HG03025 (cell line): ENCODE results near the gene MAN1C1.
"Not testable (repeated sequence)": the region's sequence is repeated elsewhere in the genome, so short reads cannot be mapped to it uniquely, and the experiment has no call there.

ENCODE experiments used
- ATAC-seq: cut with Tn5 transposase; IDR thresholded peaks from one replicate; pipeline ENCODE4 v1.9.1; 2021; ENCODE audit warnings: mild to moderate bottlenecking, moderate library complexity; ENCODE audit not compliant: unreplicated experiment, low FRiP score

The MAN1C1 gene

GRCh38 chr1:25729045-25729444 is 112.5 kb downstream of the MAN1C1 start:
- no peak for ATAC-seq

DNA sequence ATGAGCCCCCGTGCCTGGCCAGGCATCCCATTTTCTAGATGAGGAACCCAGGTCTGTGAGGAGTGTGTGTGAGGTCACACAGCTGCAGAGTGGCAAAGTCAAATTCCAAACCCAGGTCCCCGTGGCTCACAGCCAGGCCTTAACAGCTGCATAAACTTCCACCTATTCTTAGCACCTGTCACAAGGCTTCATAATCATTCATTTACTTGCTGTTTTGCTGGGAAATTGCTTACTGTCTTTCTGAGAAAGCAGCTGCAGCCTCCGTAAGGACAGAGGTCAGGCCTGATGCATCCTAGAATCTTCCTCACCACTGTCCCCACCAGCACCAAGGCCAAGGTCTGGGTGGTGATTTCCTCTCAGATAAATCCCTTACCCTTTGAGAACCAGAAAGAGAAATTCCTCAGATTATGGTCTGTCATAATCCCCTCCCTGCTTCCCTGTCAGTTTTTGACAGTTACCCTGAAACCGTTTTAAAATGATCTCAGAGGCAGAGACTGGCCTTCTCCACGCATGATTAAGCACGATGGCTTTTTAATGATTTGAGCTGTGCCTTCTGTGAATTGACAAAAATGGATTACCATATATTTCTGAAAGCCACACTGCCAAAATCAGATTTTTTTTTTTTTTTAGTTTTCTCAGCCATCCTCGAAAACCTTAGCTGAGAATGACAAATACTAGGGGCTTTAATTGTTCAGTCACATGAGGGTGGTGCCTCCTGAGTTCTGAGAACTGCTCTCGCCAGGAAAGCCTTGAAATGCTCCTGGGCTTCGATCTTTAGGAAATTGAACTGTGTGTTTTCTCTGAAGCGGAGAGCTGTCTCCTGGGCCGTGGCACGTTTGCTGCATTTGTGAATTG is 113.4 kb downstream of the MAN1C1 start:
- no peak for ATAC-seq

GRCh38 chr1:25731148-25731547 is 114.6 kb downstream of the MAN1C1 start:
- ATAC-seq, result no peak

GRCh38 chr1:25731626-25732370 is 115.2 kb downstream of the MAN1C1 start:
- ATAC-seq, result no peak

DNA sequence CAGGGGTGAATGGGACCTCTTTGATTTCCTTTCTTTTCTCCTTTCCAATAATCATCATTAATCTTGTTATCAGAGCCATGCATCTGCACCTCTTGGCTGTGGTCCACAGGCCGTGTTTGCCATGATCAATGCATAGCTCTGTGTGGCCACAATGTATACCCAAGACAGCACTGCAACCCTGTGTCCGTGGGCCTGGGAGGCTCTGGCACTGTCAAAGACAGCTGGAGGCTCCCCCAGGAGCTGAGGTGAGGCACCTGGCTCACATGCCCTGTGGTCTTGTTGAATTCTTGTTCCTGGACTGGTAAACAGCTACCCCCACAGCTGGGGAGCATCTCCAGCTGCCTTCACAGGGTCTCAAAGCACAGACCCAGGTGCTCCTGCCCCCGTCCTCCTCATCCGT is 116.2 kb downstream of the MAN1C1 start:
- no peak for ATAC-seq

DNA sequence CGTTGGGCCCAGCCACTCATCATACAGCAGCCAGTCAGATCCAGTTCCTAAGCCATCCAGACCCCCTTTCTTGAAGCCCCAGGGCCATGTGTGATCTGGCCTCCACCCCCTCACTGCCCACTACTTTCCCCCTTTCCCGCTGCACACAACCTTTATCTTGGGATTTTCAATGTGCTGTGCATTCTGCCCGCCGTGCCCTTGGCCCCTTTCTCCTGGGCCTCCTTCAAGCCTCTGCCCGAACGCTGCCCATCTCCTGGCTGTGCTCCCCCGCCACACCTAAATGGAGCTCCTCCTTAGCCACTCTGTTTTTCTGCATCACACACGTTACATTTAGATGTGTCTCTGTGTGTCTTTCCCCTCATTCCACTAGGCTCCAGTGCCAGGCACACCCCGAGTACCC is 116.7 kb downstream of the MAN1C1 start:
- ATAC-seq, result no peak

- not testable (repeated sequence) for ATAC-seq
These were observed 118.4 kb downstream of the MAN1C1 start for GRCh38 chr1:25734991-25735390.

DNA sequence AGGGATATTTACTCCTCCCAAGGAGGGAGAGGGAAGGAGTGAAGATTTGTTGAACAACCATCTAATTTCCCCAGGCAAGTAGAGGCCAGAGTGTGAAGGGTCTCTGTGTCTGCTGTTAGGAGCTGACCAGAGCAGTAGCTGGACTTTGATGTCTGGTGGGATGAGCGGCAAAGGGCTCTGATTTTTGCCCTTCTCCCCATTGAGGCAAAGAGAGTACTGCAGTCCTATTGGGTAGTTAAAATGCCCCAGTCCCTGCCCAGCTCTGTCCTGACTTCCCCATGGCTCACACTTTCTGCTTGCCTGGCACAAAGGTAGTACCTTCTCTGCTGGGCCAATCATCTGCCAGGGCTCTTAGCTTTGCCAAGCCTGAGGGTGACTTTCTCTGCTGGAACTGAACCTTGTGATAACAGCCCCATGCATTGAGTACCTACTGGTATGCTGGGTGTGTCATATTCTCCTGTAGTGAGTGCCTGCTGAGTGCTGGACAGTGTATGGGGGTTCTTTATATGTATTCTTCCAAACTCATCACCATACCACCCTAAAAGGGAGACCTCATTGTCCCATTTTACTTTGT is 119.5 kb downstream of the MAN1C1 start:
- no peak for ATAC-seq

DNA sequence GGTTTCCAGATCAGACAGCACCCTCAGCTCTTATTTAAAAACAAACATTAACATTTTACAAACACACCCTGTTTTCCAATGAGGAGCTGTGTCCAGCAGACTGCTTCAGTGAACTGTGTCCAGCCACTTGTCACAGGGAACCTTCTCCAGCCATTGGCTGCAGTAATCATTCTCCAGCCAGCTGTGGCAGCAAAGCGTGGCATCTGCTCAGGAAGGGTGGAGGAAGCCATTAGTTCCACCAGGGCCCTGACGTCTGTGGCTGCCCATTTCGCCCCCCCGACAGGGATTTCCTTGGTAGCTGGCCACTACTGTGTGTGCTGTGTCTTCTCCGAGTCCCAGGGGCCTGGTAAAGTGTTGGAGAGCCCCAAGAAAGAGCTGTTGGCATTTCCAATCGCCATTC is 120.5 kb downstream of the MAN1C1 start:
- ATAC-seq, result no peak

DNA sequence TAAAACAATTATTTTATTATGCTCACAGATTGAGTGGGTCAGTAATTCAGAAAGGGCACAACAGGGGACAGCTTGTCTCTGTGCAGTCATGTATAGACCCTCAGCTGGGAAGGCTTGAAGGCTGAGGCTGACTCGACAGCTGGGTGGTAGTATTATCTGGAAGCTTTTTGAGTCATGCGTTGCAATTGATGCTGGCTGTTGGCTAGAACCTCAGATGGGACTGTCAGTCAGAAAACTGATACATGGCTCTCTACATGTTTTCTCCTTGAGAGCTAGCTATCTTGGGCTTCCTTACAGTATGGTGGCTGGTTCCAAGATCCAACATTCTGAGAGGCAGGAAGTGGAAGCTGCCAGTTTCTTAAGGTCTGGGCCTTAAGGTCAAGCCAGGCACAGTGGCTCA is 121.9 kb downstream of the MAN1C1 start:
- no peak for ATAC-seq

- ATAC-seq, result no peak
These were observed 122.8 kb downstream of the MAN1C1 start for GRCh38 chr1:25739341-25739740.

- ATAC-seq, result no peak
These were observed 123.5 kb downstream of the MAN1C1 start for GRCh38 chr1:25740071-25740470.

DNA sequence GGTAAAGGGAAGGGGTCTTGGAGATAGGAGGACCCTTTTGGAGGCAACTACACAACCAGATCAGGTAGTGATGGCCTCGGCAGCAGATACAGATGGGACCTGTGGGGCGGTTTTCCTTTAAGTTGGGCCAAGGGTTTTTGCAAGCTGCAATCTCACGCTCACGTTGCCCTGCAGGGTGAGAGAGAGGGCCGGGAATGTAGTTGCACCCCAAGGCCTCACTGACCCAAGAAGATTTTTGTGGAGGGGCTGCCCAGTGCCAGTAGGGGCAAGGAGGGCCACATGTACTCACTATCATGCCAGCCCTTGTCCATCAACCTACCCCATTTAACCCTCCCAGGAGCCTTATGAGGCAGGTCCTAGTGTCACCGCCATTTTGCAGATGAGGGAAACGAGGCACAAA is 125.7 kb downstream of the MAN1C1 start:
- no peak for ATAC-seq

DNA sequence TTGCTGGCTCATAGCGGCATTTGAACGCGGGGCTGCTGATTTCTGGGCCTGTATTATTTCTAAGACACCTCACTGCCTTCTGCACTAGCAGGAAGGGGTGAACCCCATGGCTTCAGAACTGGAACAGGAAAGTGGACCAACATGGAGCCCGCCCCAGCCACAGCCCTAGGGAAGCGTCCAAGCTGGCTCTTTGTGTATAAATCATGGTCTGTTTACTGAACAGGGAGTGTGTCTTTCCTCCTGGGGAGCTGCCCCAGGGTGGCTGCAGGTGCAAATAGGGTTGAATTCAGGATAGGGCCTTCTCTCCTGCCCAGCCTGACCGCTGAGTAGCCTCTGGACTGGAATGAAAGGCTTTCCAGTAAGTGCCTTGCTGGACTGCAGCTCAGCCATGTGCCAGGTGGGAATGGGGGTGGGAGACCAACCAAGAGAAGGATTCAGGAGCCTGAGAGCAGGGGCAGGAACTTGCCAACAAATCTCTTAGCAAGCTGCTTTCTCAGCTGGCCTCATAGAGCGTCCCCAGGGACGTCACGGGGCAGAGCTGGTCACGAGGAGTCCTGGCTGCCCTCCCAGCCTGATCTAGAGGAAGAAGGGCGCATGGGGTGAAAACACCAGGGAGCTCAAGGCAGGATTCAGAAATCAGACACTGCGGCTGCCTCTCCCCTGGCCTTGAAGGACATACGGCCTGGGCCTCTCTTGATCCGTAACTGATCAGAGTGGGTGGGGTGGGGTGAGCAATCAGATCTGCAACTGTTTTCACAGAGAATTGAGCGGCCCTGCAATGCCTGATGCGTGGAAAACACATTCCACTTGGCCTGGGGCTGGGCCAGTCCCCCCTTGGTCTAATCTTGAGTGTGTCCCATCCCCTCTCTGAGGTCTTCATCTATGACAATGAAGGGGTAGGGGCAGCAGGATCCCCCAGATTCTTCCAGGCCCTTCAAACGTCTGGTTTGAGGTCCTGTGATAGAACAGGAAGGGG is 126.9 kb downstream of the MAN1C1 start:
- ATAC-seq, result no peak

DNA sequence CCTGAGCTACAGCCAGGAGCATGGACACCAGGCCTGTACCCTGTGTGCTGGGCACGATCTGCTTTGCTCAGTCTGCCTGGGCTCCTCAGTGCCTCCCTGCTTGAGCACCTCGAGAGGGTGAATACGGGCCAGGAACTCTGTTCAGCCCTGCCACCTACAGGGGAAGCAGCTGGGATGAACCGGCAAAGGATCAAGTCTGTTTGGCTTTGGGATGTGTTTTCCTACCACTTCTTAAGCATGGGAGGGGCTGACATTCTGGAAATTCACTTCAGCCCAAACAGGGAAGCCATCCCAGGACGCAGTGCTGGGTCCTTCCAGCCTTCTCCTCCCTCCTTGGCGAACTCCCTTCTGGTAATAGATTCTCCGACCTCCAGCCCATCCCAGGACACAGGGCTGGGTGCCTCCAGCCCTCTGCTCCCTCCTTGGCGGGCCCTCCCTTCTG is 127.6 kb downstream of the MAN1C1 start:
- ATAC-seq, result no peak

GRCh38 chr1:25744636-25745425 is 128.2 kb downstream of the MAN1C1 start:
- ATAC-seq, result no peak

GRCh38 chr1:25746299-25747045 is 129.9 kb downstream of the MAN1C1 start:
- no peak for ATAC-seq

DNA sequence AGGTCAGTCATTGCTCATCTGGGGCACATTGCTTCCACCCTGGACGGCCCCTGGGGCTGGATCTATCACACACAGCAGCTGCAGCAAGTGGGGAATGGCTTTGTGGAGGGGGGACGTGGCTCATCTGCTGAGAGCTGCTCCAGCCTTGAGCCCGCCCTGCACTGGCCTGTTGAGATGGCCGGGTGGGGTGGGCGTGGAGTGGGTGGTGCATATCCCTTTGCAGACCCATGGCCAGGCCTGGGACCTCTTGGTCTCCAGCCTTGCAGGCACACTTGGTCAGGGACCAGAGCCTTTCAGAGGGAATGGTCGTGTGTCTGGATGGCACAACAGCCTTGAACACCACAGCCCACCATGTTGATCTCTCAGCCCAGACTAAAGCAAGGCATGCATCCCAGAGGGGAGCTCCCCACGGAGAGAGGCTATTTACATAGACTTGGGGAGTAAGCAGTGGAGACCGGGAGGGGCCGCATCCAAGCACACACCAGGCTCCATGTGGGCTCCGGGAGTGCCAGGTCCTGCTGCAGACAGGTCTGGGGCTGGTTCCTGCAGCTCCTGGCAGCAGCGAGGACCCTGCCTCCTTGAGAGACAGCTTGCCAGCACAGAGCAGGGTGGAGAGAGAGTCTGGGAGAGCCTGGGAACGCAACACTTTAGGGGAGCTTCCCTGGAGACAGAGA is 130.6 kb downstream of the MAN1C1 start:
- ATAC-seq, result no peak
